SK-N-MC (cell line): ENCODE results near the gene NLRP7.

Source experiments
- EZH2 ChIP-seq: fragments of 200-600 bp; sonication (generic); IDR thresholded peaks from one replicate; pipeline ENCODE4 v1.6.1; 2017; ENCODE audit warnings: antibody characterized with exemption
- POLR2AphosphoS5 ChIP-seq: IDR thresholded peaks from 2 replicates; pipeline ENCODE4 v1.6.1; 2012; ENCODE audit warnings: mild to moderate bottlenecking, low read depth, low read length, borderline replicate concordance

DNA sequence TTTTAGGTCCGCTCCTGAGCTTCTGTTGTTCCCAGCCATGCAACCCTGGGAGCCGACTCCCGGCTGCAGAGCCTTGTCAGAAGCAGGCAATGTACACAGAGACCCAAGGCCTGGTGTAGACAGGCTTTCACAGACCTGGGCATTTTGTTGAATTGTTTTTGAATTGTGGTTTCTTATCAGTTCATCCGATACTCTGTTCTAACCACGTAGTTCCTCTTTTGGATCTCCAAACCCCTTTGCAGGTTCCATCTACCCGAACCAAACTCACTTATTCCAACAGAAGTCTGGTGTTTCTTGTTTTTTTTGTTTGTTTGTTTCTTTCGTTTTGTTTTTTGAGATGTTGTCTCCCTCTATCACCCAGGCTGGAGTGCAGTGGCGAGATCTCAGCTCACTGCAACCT lies 12.5 kb upstream of the NLRP7 start:
- no peak for TF ChIP-seq POLR2AphosphoS5
- no peak for TF ChIP-seq EZH2
